ENCODE data around the gene STX11.

GRCh38 chr6:144158133-144158532 lies 7.8 kb downstream of the STX11 start:
- TF ChIP-seq CTCF (IDR thresholded peaks at IDR 0.05; ENCODE audit: low read depth, low read length, poor library complexity, severe bottlenecking), result no peak
- no peak for TF ChIP-seq EZH2phosphoT487 (IDR thresholded peaks at IDR 0.05; ENCODE audit: borderline replicate concordance, low read length)
